H1 (cell line): Measurements from ENCODE around the gene LIPC. TPM values are rescaled to one million over a fixed set of nuclear protein-coding genes. Genes with fewer than 3 reads are reported as not detected.

Source experiments
- CTCF ChIA-PET: fragments of 300-600 bp; sonication (Branson Sonifier 250); formaldehyde crosslinking; loops from one replicate; lab custom pipeline; 2021; ENCODE audit not compliant: partially characterized antibody; lab: Charles Lee
- POLR2A ChIA-PET: fragments of 300-600 bp; sonication (Branson Sonifier 250); formaldehyde crosslinking; loops from one replicate; lab custom pipeline; 2021; ENCODE audit warnings: inconsistent platforms; ENCODE audit not compliant: partially characterized antibody; lab: Charles Lee
- DNase-seq, 2 experiments: peaks; one replicate each; pipeline versions ENCODE4 v3.0.0 to v3.0.0-alpha.2; 2010 to 2022; ENCODE audit warnings: low spot score in 2 of 2, low read depth in 1 of 2, mixed read lengths in 1 of 2
- FAIRE-seq: peaks from 2 replicates; lab custom pipeline; 2011; peaks lifted over from hg19 to GRCh38; lab: Jason Lieb, UNC
- H2AFZ ChIP-seq: 2 replicates; pipeline ENCODE4 v1.8.1; 2012; ENCODE audit warnings: low read length, inconsistent platforms
- H2AK5ac ChIP-seq: 2 replicates; pipeline ENCODE4 v1.6.1; 2013; ENCODE audit warnings: low read depth, low read length
- H2BK120ac ChIP-seq: replicated peaks from 2 replicates; pipeline ENCODE3; 2013; ENCODE audit warnings: low read depth, low read length, inconsistent platforms
- H2BK12ac ChIP-seq: 2 replicates; pipeline ENCODE4 v1.6.1; 2013; ENCODE audit warnings: low read depth, low read length
- H2BK15ac ChIP-seq: 2 replicates; pipeline ENCODE4 v1.6.1; 2013; ENCODE audit warnings: low read length
- H2BK20ac ChIP-seq: 2 replicates; pipeline ENCODE4 v1.6.1; 2013; ENCODE audit warnings: low read length
- H2BK5ac ChIP-seq: 2 replicates; pipeline ENCODE4 v1.6.1; 2013; ENCODE audit warnings: low read depth, low read length
- H3K14ac ChIP-seq: 2 replicates; pipeline ENCODE4 v1.6.1; 2013; ENCODE audit warnings: inconsistent platforms; ENCODE audit not compliant: insufficient read length
- H3K18ac ChIP-seq: 2 replicates; pipeline ENCODE4 v1.6.1; 2013; ENCODE audit warnings: low read length; ENCODE audit errors: extremely low read depth
- H3K23ac ChIP-seq: 2 replicates; pipeline ENCODE4 v1.6.1; 2013; ENCODE audit warnings: inconsistent platforms; ENCODE audit not compliant: insufficient read length
- H3K23me2 ChIP-seq: 2 replicates; pipeline ENCODE4 v1.6.1; 2013; ENCODE audit warnings: low read depth, low read length
- H3K27ac ChIP-seq: 2 replicates; pipeline ENCODE4 v1.6.1; 2011; ENCODE audit warnings: low read depth, low read length, inconsistent platforms
- H3K27me3 ChIP-seq, 4 experiments: replicated peaks in 1 of 4; 1 replicate in 1 of 4; 2 replicates in 3 of 4; pipeline versions ENCODE4 v1.6.1 to v1.8.1; 2011 to 2013; ENCODE audit warnings: low read length in 3 of 4, mild to moderate bottlenecking in 3 of 4, inconsistent platforms in 2 of 4, mixed read lengths in 2 of 4, moderate library complexity in 1 of 4; ENCODE audit not compliant: control insufficient read depth in 3 of 4, insufficient read depth in 3 of 4; ENCODE audit errors: extremely low read depth in 1 of 4
- H3K36me3 ChIP-seq, 4 experiments: 2 replicates each; pipeline versions ENCODE4 v1.6.1 to v1.8.1; 2011 to 2013; ENCODE audit warnings: mild to moderate bottlenecking in 4 of 4, low read length in 3 of 4, moderate library complexity in 2 of 4, control low read depth in 1 of 4, inconsistent platforms in 1 of 4; ENCODE audit not compliant: insufficient read depth in 4 of 4, control insufficient read depth in 2 of 4
- H3K4ac ChIP-seq: replicated peaks from 2 replicates; pipeline ENCODE3; 2013; ENCODE audit warnings: low read length, low read depth, mixed read lengths, inconsistent platforms; ENCODE audit not compliant: insufficient read length
- H3K4me1 ChIP-seq, 4 experiments: replicated peaks in 1 of 4; 1 replicate in 1 of 4; 2 replicates in 3 of 4; pipeline versions ENCODE4 v1.6.1 to v1.8.1; 2011 to 2013; ENCODE audit warnings: low read length in 3 of 4, inconsistent platforms in 2 of 4, mixed read lengths in 1 of 4; ENCODE audit not compliant: insufficient read depth in 4 of 4, control insufficient read depth in 3 of 4
- H3K4me2 ChIP-seq, 2 experiments: 2 replicates each; pipeline versions ENCODE4 v1.6.1 to v1.8.1; 2011 to 2013; ENCODE audit warnings: low read depth in 2 of 2, low read length in 2 of 2, control low read depth in 1 of 2, inconsistent platforms in 1 of 2, mild to moderate bottlenecking in 1 of 2; ENCODE audit not compliant: insufficient read depth in 1 of 2
- H3K4me3 ChIP-seq, 4 experiments: fragments of 200-600, 300-600 bp in 1 of 4; sonication (generic), shearing (Covaris generic), sonication (Bioruptor Twin) in 1 of 4; 2 replicates each; pipeline versions ENCODE4 v1.5.1 to v1.8.1; 2011 to 2016; ENCODE audit warnings: low read length in 4 of 4, low read depth in 3 of 4, control low read depth in 2 of 4, inconsistent platforms in 2 of 4, mild to moderate bottlenecking in 2 of 4, mixed read lengths in 1 of 4, moderate library complexity in 1 of 4; ENCODE audit not compliant: insufficient read depth in 2 of 4; ENCODE audit errors: extremely low read depth in 1 of 4
- H3K56ac ChIP-seq: replicated peaks from 2 replicates; pipeline ENCODE3; 2013; ENCODE audit warnings: low read depth, mild to moderate bottlenecking, mixed read lengths, low read length, inconsistent platforms; ENCODE audit not compliant: insufficient read length
- H3K79me1 ChIP-seq: 2 replicates; pipeline ENCODE4 v1.6.1; 2013; ENCODE audit warnings: low read depth, low read length, control low read depth
- H3K79me2 ChIP-seq, 2 experiments: 2 replicates each; pipeline versions ENCODE4 v1.6.1 to v1.8.1; 2012 to 2013; ENCODE audit warnings: low read length in 2 of 2, mild to moderate bottlenecking in 2 of 2, inconsistent platforms in 1 of 2; ENCODE audit not compliant: insufficient read depth in 2 of 2, control insufficient read depth in 1 of 2
- H3K9ac ChIP-seq, 4 experiments: replicated peaks in 1 of 4; 1 replicate in 1 of 4; 2 replicates in 3 of 4; pipeline versions ENCODE4 v1.6.1 to v1.8.1; 2011 to 2013; ENCODE audit warnings: low read depth in 3 of 4, low read length in 3 of 4, control low read depth in 2 of 4, mild to moderate bottlenecking in 2 of 4, moderate library complexity in 2 of 4, inconsistent platforms in 1 of 4; ENCODE audit errors: extremely low read depth in 1 of 4
- H3K9me3 ChIP-seq, 2 experiments: 2 replicates each; pipeline versions ENCODE4 v1.6.1 to v1.8.1; 2012 to 2013; ENCODE audit warnings: mild to moderate bottlenecking in 2 of 2, moderate library complexity in 2 of 2, control low read depth in 1 of 2, inconsistent platforms in 1 of 2, low read depth in 1 of 2, low read length in 1 of 2, mixed read lengths in 1 of 2; ENCODE audit not compliant: insufficient read depth in 2 of 2
- H4K20me1 ChIP-seq, 2 experiments: replicated peaks in 1 of 2; 2 replicates each; pipeline versions ENCODE3 to v1.8.1; 2011 to 2013; ENCODE audit warnings: inconsistent platforms in 2 of 2, low read length in 2 of 2, mild to moderate bottlenecking in 1 of 2; ENCODE audit not compliant: insufficient read depth in 2 of 2, control insufficient read depth in 1 of 2
- H4K5ac ChIP-seq: 2 replicates; pipeline ENCODE4 v1.6.1; 2013; ENCODE audit warnings: low read length, low read depth, mixed read lengths, inconsistent platforms; ENCODE audit not compliant: insufficient read length
- H4K8ac ChIP-seq: 2 replicates; pipeline ENCODE4 v1.8.0; 2013; ENCODE audit warnings: mild to moderate bottlenecking, moderate library complexity, low read length, inconsistent platforms; ENCODE audit not compliant: insufficient read depth; ENCODE audit errors: extremely low read depth
- H4K91ac ChIP-seq: replicated peaks from 2 replicates; pipeline ENCODE3; 2013; ENCODE audit warnings: low read length, mixed read lengths, inconsistent platforms; ENCODE audit not compliant: insufficient read length
- BACH1 ChIP-seq: IDR thresholded peaks from 2 replicates; pipeline ENCODE4 v1.6.1; 2012; ENCODE audit warnings: low read length, improper control_type of control experiment
- BRCA1 ChIP-seq: IDR thresholded peaks from 2 replicates; pipeline ENCODE4 v1.6.1; 2012; ENCODE audit warnings: low read depth, low read length, improper control_type of control experiment
- FOSL1 ChIP-seq: IDR thresholded peaks from 2 replicates; pipeline ENCODE4 v1.6.1; 2011; ENCODE audit warnings: mild to moderate bottlenecking, low read depth, low read length, moderate library complexity; ENCODE audit not compliant: insufficient read depth
- MAX ChIP-seq: IDR thresholded peaks from 2 replicates; pipeline ENCODE4 v1.6.1; 2012; ENCODE audit warnings: inconsistent platforms
- PHF8 ChIP-seq: fragments of 200-600 bp; sonication (generic); conservative IDR thresholded peaks from 2 replicates; pipeline ENCODE4 v1.7.1; 2012; ENCODE audit warnings: low read depth, mild to moderate bottlenecking, inconsistent platforms, low read length, moderate library complexity
- POLR2A ChIP-seq, 2 experiments: IDR thresholded peaks; 1 replicate in 1 of 2; 2 replicates in 1 of 2; pipeline ENCODE4 v1.6.1; 2011; ENCODE audit warnings: low read depth in 2 of 2, low read length in 2 of 2, mild to moderate bottlenecking in 2 of 2; ENCODE audit errors: control extremely low read depth in 1 of 2
- SRF ChIP-seq: IDR thresholded peaks from 2 replicates; pipeline ENCODE4 v1.6.1; 2011; ENCODE audit warnings: mild to moderate bottlenecking, low read depth, low read length, moderate library complexity
- WGBS, 2 experiments: shearing (Covaris generic) in 1 of 2; methylation state at CpG; one replicate each; pipeline versions ENCODE4 v1.1.6 to v1.1.7; 2013 to 2015; ENCODE audit warnings: low lambda C conversion rate in 2 of 2, mixed read lengths in 2 of 2, inconsistent platforms in 1 of 2, low coverage in 1 of 2, missing lambda C conversion rate in 1 of 2; ENCODE audit not compliant: insufficient replicate concordance in 2 of 2, insufficient coverage in 1 of 2, insufficient read length in 1 of 2; ENCODE audit errors: extremely low coverage in 1 of 2, missing lambda C conversion rate in 1 of 2; 5-methylcytosine and 5-hydroxymethylcytosine counted together
- polyA plus RNA-seq, 7 experiments: library from polyadenylated mRNA; depleted of rRNA in 3 of 7; stranded (reverse) in 5 of 7; unstranded in 2 of 7; fragments of >200 nt in 5 of 7; fragments of 200-250 nt in 2 of 7; gene quantifications; 1 replicate in 5 of 7; 2 replicates in 1 of 7; 4 replicates in 1 of 7; pipeline versions ENCODE4 v1.2.1 to v1.2.3, GENCODE V29; 2011 to 2013; ENCODE audit warnings: missing spikeins in 2 of 7, mixed read lengths in 2 of 7
- total RNA-seq: library from RNA; stranded (reverse); fragmentation: NEBNext Ultra II Directional; extraction: Animal tissue kit (Norgen Biotek cat#: 25700); gene quantifications from 2 replicates; pipeline ENCODE4 v1.2.1, GENCODE V29; 2021

LIPC gene
- total and polyA plus RNA-seq, 2 of the 8 experiments (the other 6 are each of a cell fraction or from before 2014, with no cell fraction given): not detected

GRCh38 chr15:58407236-58407775 lies 24.5 kb upstream of the LIPC start:
- Histone ChIP-seq H2BK12ac (no peak overlapping the region), H3K27me3 (no peaks in the 10 kb centered on the region), H2AK5ac (no peak overlapping the region), H3K14ac (no peak overlapping the region), H4K91ac (no peak overlapping the region), H4K5ac (no peak overlapping the region), H3K56ac (no peak overlapping the region), H3K9me3 (no peaks in the 10 kb centered on the region), H3K18ac (no peak overlapping the region), H4K20me1 (no peaks in the 10 kb centered on the region), H3K4ac (no peak overlapping the region), H3K36me3 (no peaks in the 10 kb centered on the region; a peak in 1 of 8 replicates), H4K8ac (no peak overlapping the region), H3K79me1 (no peaks in the 10 kb centered on the region), H3K79me2 (no peaks in the 10 kb centered on the region), H2BK20ac (no peak overlapping the region), H3K9ac (no peak overlapping the region), H3K23ac (no peak overlapping the region), H3K23me2 (no peaks in the 10 kb centered on the region), H2BK15ac (no peak overlapping the region), H3K4me3 (no peak overlapping the region), H2BK5ac (no peak overlapping the region), H2BK120ac (no peak overlapping the region), H3K4me1 (peaks cover 0 to 2% (median 0%) of the 10 kb centered on the region in 4 experiments; a peak in 1 of 7 replicates), H3K4me2 (no peak overlapping the region), H3K27ac (no peak overlapping the region), H2AFZ (0 out of 2 replicates have a peak overlapping the region, but pooled peaks have one; percentile 57)
- no peak for TF ChIP-seq FOSL1
- TF ChIP-seq SRF: no peak
- no peak for TF ChIP-seq MAX
- no peak for TF ChIP-seq BRCA1
- no peak for TF ChIP-seq POLR2A (IDR thresholded peaks at IDR 0.05; ENCODE audit: control extremely low read depth in 1 of 2, low read depth in 2 of 2, low read length in 2 of 2)
- no peak for TF ChIP-seq BACH1
- TF ChIP-seq PHF8: no peak
- POLR2A ChIA-PET: no interaction called here
- no peak for FAIRE-seq
- CTCF ChIA-PET: interaction anchor here (1.4 kb wide), 1 partner anchor 12 kb away, joined by 3 read pairs; no protein-coding TSS in a partner anchor
- WGBS, 2 experiments: 100% methylated on average over 1 of the region's 1 CpG; no CpG with 5 or more reads in 1 of the 2 experiments
- DNase-seq: no peak
